ENCODE results near the gene RIMS3. TPM values are rescaled to one million over a fixed set of nuclear protein-coding genes. Genes with fewer than 3 reads are reported as not detected.

RIMS3 gene
- total RNA-seq, 1 experiment from 2014 or later, result 13.7 TPM

- no peak overlapping the region for H3K23ac ChIP-seq (ENCODE audit: insufficient read length, low read depth, low read length)
- H3K27ac Mint-ChIP-seq, result no peak overlapping the region
- H3K4me1 ChIP-seq (ENCODE audit: insufficient read depth, low read length), result no peaks in the 10 kb centered on the region
- no peak overlapping the region for H2BK12ac ChIP-seq (ENCODE audit: insufficient read length, low read depth, low read length)
- no peaks in the 10 kb centered on the region for H3K23me2 ChIP-seq (ENCODE audit: insufficient read length, low read depth, low read length, poor library complexity, severe bottlenecking)
- no peak overlapping the region for H3K14ac ChIP-seq (ENCODE audit: insufficient read depth, low read length)
- H2AK5ac ChIP-seq (ENCODE audit: insufficient read length, low read length), result no peak overlapping the region
- no peak overlapping the region for H4K5ac ChIP-seq (ENCODE audit: insufficient read length, low read depth, low read length)
- H3K4me3 Mint-ChIP-seq, result no peak overlapping the region
- H4K20me1 ChIP-seq (ENCODE audit: control insufficient read depth, insufficient read depth, insufficient read length), result no peaks in the 10 kb centered on the region
- no peak overlapping the region for H2BK5ac ChIP-seq (ENCODE audit: insufficient read length, low read length)
- H3K18ac ChIP-seq (ENCODE audit: insufficient read length, low read depth, low read length), result no peak overlapping the region
- H3K79me2 ChIP-seq (ENCODE audit: insufficient read depth, low read length), result no peaks in the 10 kb centered on the region
- H2BK120ac ChIP-seq (ENCODE audit: low read depth, low read length, poor library complexity, severe bottlenecking), result no peak overlapping the region
- no peaks in the 10 kb centered on the region for H3K27me3 ChIP-seq (ENCODE audit: insufficient read depth, low read length)
- H3K9ac ChIP-seq (ENCODE audit: extremely low read depth, insufficient read length, low read length), result no peak overlapping the region
- DNase-seq, result no peak
- H2AFZ ChIP-seq (ENCODE audit: low read length), result no peak overlapping the region
- H3K4me2 ChIP-seq (ENCODE audit: insufficient read depth, insufficient read length, low read length), result no peak overlapping the region
- H3K4ac ChIP-seq (ENCODE audit: low read depth, low read length), result no peak overlapping the region
- peaks cover 0 to 4% of the 10 kb centered on the region in 2 experiments; a peak in 3 of 5 replicates for H3K9me3 Mint-ChIP-seq
- TF ChIP-seq CTCF (conservative IDR thresholded peaks at IDR 0.05), result no peak
- H2BK20ac ChIP-seq (ENCODE audit: low read depth, low read length, poor library complexity, severe bottlenecking), result no peak overlapping the region
- no peak overlapping the region for H3T11ph ChIP-seq (ENCODE audit: low read length)
- no peak overlapping the region for H4K91ac ChIP-seq (ENCODE audit: insufficient read length, low read depth, low read length)
- H3K4me1 Mint-ChIP-seq, result peaks cover 3 to 7% of the 10 kb centered on the region in 2 experiments; a peak in 3 of 4 replicates
- H4K8ac ChIP-seq (replicated peaks; ENCODE audit: insufficient read length, low read depth, low read length), result no peak overlapping the region
- H3K27ac ChIP-seq (ENCODE audit: insufficient read length, low read depth, low read length), result no peak overlapping the region
- no peak overlapping the region for H3K56ac ChIP-seq (ENCODE audit: insufficient read length, low read depth, low read length)
- H3K27me3 Mint-ChIP-seq (ENCODE audit: low read depth), result peaks cover 2% of the 10 kb centered on the region; the same call in 1 of the 2 replicates
- H3K9me3 ChIP-seq (ENCODE audit: control insufficient read depth, low read depth, low read length), result no peaks in the 10 kb centered on the region
- WGBS (ENCODE audit: extremely low coverage, insufficient read length, low lambda C conversion rate), result no CpG with 5 or more reads among the region's 2 CpGs
- no peaks in the 10 kb centered on the region for H3K79me1 ChIP-seq (ENCODE audit: insufficient read depth, low read depth, low read length, poor library complexity, severe bottlenecking)
- no peaks in the 10 kb centered on the region for H3K36me3 Mint-ChIP-seq (ENCODE audit: insufficient read depth in 1 of 3, low read depth in 3 of 3)
- H2BK15ac ChIP-seq (ENCODE audit: low read depth, low read length), result no peak overlapping the region
Observed at GRCh38 chr1:40582116-40582515, 83.4 kb downstream of the RIMS3 start.
